Measurements from ENCODE around the gene ADAT3.

Gene ADAT3

DNA sequence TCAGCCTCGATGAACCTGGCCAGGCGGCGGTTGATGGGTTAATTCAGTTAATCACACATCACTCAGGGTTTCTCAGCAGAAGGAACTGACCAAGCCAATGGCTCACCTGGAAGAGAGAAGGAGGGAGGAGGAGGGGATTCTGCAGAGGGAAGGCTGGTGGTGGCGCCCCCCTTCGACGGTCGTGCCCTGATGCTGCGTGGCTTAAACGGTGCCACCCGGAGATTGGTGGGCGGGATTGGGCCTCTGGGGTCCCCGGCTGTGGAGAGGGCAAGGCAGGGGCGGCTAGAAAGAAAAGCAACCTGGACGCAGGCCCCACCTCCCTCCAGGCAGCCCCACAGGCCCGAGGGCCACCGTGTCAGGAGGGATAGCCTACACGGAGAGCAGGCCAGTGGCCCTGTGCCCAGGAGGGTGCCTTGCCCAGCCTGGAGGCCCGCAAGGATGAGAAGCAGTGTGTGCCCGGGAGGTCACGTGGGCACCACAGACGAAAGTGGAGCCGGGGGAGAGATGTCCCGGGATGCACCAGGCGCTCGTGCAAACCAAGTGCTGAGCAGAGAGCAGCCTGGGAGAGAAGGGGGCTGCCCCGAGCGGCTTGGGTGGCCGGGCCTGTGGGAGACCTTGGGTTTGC is 51.8 kb downstream of the ADAT3 start:
- Histone ChIP-seq H3K36me3 (ENCODE audit: low read depth) (peaks cover 2% of the 10 kb centered on the region), H3K9me3 (ENCODE audit: severe bottlenecking) (no peaks in the 10 kb centered on the region)

DNA sequence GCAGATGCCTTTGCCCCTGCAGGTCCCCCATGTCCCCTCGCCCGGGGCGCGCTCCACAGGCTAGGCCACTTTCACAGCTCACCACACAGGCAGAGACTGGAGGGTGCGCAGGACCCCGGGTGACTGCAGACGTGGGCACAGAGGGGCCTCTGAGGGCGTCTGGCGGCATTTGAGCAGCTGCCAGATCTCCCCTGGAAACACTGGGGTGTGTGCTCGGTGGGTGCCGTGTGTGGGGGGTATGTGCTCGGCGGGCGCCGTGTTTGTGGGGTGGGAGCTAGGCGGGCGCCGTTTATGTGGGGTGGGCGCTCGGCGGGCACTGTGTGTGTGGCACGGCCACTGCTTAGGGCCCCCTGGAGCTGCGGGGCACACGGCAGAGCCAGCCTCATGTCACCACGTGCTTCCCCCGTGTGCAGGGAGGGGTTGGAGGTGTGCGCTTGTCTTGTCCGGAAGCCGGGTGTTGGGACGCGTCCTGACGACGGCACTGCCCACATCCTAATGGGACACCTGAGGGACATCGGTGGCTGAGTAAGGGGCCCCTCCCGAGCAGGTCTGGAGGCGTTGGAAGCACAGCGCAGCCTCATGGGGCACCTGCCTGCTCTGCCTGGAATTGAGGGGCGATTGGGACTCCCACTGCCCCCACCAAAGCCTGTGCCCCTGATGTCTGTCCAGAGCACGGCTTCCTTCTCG is 52.5 kb downstream of the ADAT3 start:
- Histone ChIP-seq H3K9me3 (ENCODE audit: severe bottlenecking) (no peaks in the 10 kb centered on the region), H3K4me1 (ENCODE audit: insufficient read depth, poor library complexity, severe bottlenecking) (no peaks in the 10 kb centered on the region), H3K27me3 (ENCODE audit: insufficient read depth, poor library complexity, severe bottlenecking) (no peaks in the 10 kb centered on the region), H3K36me3 (ENCODE audit: low read depth) (peaks cover 3% of the 10 kb centered on the region; the same call in 1 of the 2 replicates), H3K4me3 (ENCODE audit: severe bottlenecking) (no peak overlapping the region), H3K27ac (ENCODE audit: poor library complexity, severe bottlenecking) (no peak overlapping the region)
- ATAC-seq (ENCODE audit: low read depth) (no peak), DNase-seq (ENCODE audit: low spot score) (no peak)
- TF ChIP-seq, protein P1, sequence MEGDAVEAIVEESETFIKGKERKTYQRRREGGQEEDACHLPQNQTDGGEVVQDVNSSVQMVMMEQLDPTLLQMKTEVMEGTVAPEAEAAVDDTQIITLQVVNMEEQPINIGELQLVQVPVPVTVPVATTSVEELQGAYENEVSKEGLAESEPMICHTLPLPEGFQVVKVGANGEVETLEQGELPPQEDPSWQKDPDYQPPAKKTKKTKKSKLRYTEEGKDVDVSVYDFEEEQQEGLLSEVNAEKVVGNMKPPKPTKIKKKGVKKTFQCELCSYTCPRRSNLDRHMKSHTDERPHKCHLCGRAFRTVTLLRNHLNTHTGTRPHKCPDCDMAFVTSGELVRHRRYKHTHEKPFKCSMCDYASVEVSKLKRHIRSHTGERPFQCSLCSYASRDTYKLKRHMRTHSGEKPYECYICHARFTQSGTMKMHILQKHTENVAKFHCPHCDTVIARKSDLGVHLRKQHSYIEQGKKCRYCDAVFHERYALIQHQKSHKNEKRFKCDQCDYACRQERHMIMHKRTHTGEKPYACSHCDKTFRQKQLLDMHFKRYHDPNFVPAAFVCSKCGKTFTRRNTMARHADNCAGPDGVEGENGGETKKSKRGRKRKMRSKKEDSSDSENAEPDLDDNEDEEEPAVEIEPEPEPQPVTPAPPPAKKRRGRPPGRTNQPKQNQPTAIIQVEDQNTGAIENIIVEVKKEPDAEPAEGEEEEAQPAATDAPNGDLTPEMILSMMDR (IDR thresholded peaks at IDR 0.05; ENCODE audit: poor library complexity, severe bottlenecking): no peak

More for the DNA sequence above, 51.8 kb downstream of the ADAT3 start:
- H3K27ac ChIP-seq (ENCODE audit: poor library complexity, severe bottlenecking): no peak overlapping the region
- DNase-seq (ENCODE audit: low spot score) (no peak), ATAC-seq (ENCODE audit: low read depth) (no peak)
- TF ChIP-seq, protein P1 (IDR thresholded peaks at IDR 0.05; ENCODE audit: poor library complexity, severe bottlenecking): no peak
- H3K4me1 ChIP-seq (ENCODE audit: insufficient read depth, poor library complexity, severe bottlenecking): no peaks in the 10 kb centered on the region
- H3K4me3 ChIP-seq (ENCODE audit: severe bottlenecking): no peak overlapping the region
- no peaks in the 10 kb centered on the region for H3K27me3 ChIP-seq (ENCODE audit: insufficient read depth, poor library complexity, severe bottlenecking)

DNA sequence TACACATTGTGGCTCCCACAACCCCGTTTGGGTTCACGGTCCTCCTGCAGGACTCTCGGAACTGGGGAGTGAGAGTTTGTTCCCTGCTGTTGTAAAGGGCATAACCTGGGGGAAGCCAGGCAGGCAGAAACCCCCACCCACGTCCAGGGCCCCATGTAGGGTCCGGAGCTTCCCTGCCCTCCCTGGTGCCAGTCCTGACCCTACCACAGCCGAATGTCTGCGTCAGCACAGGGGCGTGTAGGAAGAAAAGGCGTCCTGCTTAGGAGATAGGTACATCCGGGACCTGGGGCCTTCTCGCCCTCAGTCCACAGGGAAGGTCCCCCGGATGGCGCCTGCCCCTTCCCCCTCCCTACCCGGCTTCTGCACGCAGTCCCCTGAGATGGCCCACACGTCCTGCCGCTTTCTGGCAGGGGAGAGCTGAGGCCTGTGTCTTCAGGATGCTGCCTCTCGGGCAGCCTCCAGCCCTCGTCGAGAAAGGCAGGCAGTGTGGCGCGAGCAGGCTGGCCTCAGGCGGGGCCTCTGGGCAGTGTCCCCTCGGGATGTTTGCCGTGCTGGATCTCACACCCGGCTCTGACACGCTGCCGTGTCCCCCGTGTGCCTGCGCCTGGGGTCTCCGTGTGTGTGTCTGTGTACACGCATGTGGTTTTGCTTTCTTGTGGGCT is 54.9 kb downstream of the ADAT3 start:
- no peak for ATAC-seq (ENCODE audit: low read depth)
- no peak overlapping the region for H3K4me3 ChIP-seq (ENCODE audit: severe bottlenecking)

DNA sequence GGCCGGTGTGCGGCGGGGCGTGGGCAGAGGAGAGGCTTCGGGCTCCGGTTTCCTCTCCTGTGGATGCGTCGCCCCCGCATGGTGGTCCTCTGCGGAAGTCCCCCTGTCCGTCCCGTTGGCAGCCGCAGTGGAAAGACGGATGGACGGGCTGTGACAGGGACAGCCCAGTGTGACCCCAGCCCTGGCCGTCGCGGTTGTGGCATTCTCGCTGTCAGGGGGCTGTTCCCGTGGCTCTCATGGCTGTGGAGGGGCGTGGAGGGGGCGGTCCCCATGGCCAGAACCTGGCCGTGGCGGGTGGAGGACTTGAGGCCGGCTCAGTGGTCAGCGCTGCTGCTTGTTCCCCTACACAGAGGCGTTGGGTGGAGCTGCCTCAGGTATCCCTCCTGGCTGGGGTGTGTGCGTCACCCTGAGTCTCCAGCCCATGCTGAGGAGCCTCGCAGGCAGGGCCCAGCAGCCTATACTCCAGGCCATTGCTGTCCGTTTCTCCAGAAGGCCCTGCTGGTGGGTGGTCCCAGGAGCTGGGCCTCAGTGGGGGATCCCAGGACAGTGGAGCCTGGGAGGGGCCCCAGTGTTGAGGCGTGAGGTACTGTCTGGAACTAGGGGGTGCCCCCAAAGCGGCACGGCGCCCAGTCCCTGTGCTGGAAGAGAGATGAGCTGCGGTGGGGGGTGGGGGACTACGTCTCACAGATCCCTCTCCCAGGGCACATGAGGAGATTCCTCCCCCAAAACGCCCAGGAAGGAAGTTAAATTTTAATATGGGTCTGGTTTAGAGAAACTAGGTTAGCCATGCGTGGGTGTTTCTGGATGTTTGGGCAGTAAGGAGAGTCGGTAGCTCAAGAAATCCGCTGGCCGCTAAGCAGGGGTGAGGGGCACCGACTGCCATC is 56.0 kb downstream of the ADAT3 start:
- DNase-seq (ENCODE audit: low spot score) (no peak), ATAC-seq (ENCODE audit: low read depth) (no peak)
- no peak overlapping the region for H3K27ac ChIP-seq (ENCODE audit: poor library complexity, severe bottlenecking)
- H3K4me3 ChIP-seq (ENCODE audit: severe bottlenecking): no peak overlapping the region
- H3K36me3 ChIP-seq (ENCODE audit: low read depth): peaks cover 3% of the 10 kb centered on the region; the same call in 1 of the 2 replicates
- no peaks in the 10 kb centered on the region for H3K9me3 ChIP-seq (ENCODE audit: severe bottlenecking)
- no peaks in the 10 kb centered on the region for H3K27me3 ChIP-seq (ENCODE audit: insufficient read depth, poor library complexity, severe bottlenecking)
- H3K4me1 ChIP-seq (ENCODE audit: insufficient read depth, poor library complexity, severe bottlenecking): no peaks in the 10 kb centered on the region
- TF ChIP-seq, protein P1 (IDR thresholded peaks at IDR 0.05; ENCODE audit: poor library complexity, severe bottlenecking): no peak

More for the DNA sequence above, 54.9 kb downstream of the ADAT3 start:
- Histone ChIP-seq H3K4me1 (ENCODE audit: insufficient read depth, poor library complexity, severe bottlenecking) (no peaks in the 10 kb centered on the region), H3K27me3 (ENCODE audit: insufficient read depth, poor library complexity, severe bottlenecking) (no peaks in the 10 kb centered on the region), H3K36me3 (ENCODE audit: low read depth) (peaks cover 3% of the 10 kb centered on the region; the same call in 1 of the 2 replicates), H3K27ac (ENCODE audit: poor library complexity, severe bottlenecking) (no peak overlapping the region), H3K9me3 (ENCODE audit: severe bottlenecking) (no peaks in the 10 kb centered on the region)
- TF ChIP-seq, protein P1 (IDR thresholded peaks at IDR 0.05; ENCODE audit: poor library complexity, severe bottlenecking): no peak
- no peak for DNase-seq (ENCODE audit: low spot score)
